WERI-Rb-1 (cell line): Measurements from ENCODE around the gene CIROP.

ENCODE experiments used
- DNase-seq: peaks from one replicate; pipeline ENCODE4 v3.0.0-alpha.2; 2020
- H3K27ac ChIP-seq: fragments of 250-450 bp; sonication (Bioruptor Pico); 2 replicates; pipeline ENCODE4 v1.5.1; 2020; ENCODE audit warnings: mild to moderate bottlenecking, moderate library complexity
- H3K27me3 ChIP-seq: fragments of 250-450 bp; sonication (Bioruptor Pico); 2 replicates; pipeline ENCODE4 v1.5.1; 2021; ENCODE audit warnings: mild to moderate bottlenecking, low read depth, moderate library complexity; ENCODE audit not compliant: insufficient read depth, severe bottlenecking
- H3K36me3 ChIP-seq: fragments of 250-450 bp; sonication (Bioruptor Pico); 2 replicates; pipeline ENCODE4 v1.5.1; 2020; ENCODE audit warnings: mild to moderate bottlenecking, moderate library complexity
- H3K4me3 ChIP-seq: 2 replicates; pipeline ENCODE4 v1.5.1; 2011; ENCODE audit warnings: low read depth, mild to moderate bottlenecking, control low read depth, low read length
- H3K9me3 ChIP-seq: fragments of 250-450 bp; sonication (Bioruptor Pico); 2 replicates; pipeline ENCODE4 v1.5.1; 2021; ENCODE audit warnings: mild to moderate bottlenecking, moderate library complexity; ENCODE audit not compliant: severe bottlenecking
- CTCF ChIP-seq: IDR thresholded peaks from 2 replicates; pipeline ENCODE4 v1.5.1; 2011; ENCODE audit warnings: low read depth, mild to moderate bottlenecking, control low read depth, inconsistent platforms, low read length

Gene CIROP

GRCh38 chr14:23136566-23137133, 31.9 kb upstream of the CIROP start:
- H3K9me3 ChIP-seq = no peaks in the 10 kb centered on the region
- TF ChIP-seq CTCF = no peak
- no peak overlapping the region for H3K27ac ChIP-seq
- no peaks in the 10 kb centered on the region for H3K36me3 ChIP-seq
- no peaks in the 10 kb centered on the region for H3K27me3 ChIP-seq
- H3K4me3 ChIP-seq = no peak overlapping the region
- DNase-seq = no peak

- H3K27ac ChIP-seq = no peak overlapping the region
- no peak for TF ChIP-seq CTCF
- H3K36me3 ChIP-seq = no peaks in the 10 kb centered on the region
- no peak overlapping the region for H3K4me3 ChIP-seq
- no peaks in the 10 kb centered on the region for H3K9me3 ChIP-seq
- DNase-seq = no peak
- H3K27me3 ChIP-seq = peaks cover 14% of the 10 kb centered on the region
Measured at GRCh38 chr14:23132970-23133369, 28.2 kb upstream of the CIROP start.

- H3K9me3 ChIP-seq = no peaks in the 10 kb centered on the region
- TF ChIP-seq CTCF = no peak
- H3K36me3 ChIP-seq = no peaks in the 10 kb centered on the region
- DNase-seq = no peak
- peaks cover 20% of the 10 kb centered on the region for H3K27me3 ChIP-seq
- no peak overlapping the region for H3K27ac ChIP-seq
- no peak overlapping the region for H3K4me3 ChIP-seq
Measured at GRCh38 chr14:23131482-23131881, 26.7 kb upstream of the CIROP start.

GRCh38 chr14:23130871-23131270, 26.1 kb upstream of the CIROP start:
- Histone ChIP-seq H3K27ac (no peak overlapping the region), H3K27me3 (peaks cover 22% of the 10 kb centered on the region), H3K36me3 (no peaks in the 10 kb centered on the region), H3K9me3 (no peaks in the 10 kb centered on the region), H3K4me3 (no peak overlapping the region)
- no peak for TF ChIP-seq CTCF
- DNase-seq = no peak

- Histone ChIP-seq H3K27me3 (peaks cover 22% of the 10 kb centered on the region), H3K4me3 (no peak overlapping the region), H3K36me3 (no peaks in the 10 kb centered on the region), H3K9me3 (no peaks in the 10 kb centered on the region), H3K27ac (no peak overlapping the region)
- DNase-seq = no peak
- TF ChIP-seq CTCF = no peak
Measured at GRCh38 chr14:23129759-23130316, 25.0 kb upstream of the CIROP start.
